B cell (primary cell): ENCODE measurements around the gene OGDHL. TPM values are rescaled to one million over a fixed set of nuclear protein-coding genes. Genes with fewer than 3 reads are reported as not detected.

ENCODE experiments used
- ATAC-seq: fragments of 200-7000 bp; cut with Tn5 transposase; one replicate; pipeline ENCODE4 v1.10.0; 2021; ENCODE audit warnings: low read depth, mild to moderate bottlenecking, moderate number of reproducible peaks, moderate library complexity
- CTCF ChIA-PET: fragments of 350-600 bp; sonication (Branson Sonifier 250); formaldehyde crosslinking; loops from one replicate; lab custom pipeline; 2021; ENCODE audit warnings: antibody characterized with exemption, inconsistent platforms; lab: Charles Lee
- POLR2A ChIA-PET: fragments of 350-600 bp; sonication (Branson Sonifier 250); formaldehyde crosslinking; loops from one replicate; lab custom pipeline; 2021; ENCODE audit warnings: antibody characterized with exemption; lab: Charles Lee
- DNase-seq: peaks from one replicate; pipeline ENCODE4 v3.0.0; 2013
- H2AFZ ChIP-seq: 2 replicates; pipeline ENCODE4 v1.6.1; 2012; ENCODE audit warnings: mild to moderate bottlenecking, low read depth, low read length; ENCODE audit not compliant: insufficient read depth, poor library complexity, severe bottlenecking
- H3K27ac ChIP-seq, 2 donors: 1 replicate in 1 of 2; 2 replicates in 1 of 2; pipeline ENCODE4 v1.5.1; 2012 to 2013; ENCODE audit warnings: low read length in 2 of 2, mild to moderate bottlenecking in 2 of 2, moderate library complexity in 1 of 2
- H3K27me3 ChIP-seq, 4 experiments: fragments of 200-600 bp in 1 of 4; sonication (generic) in 1 of 4; replicated peaks in 1 of 4; 1 replicate in 2 of 4; 2 replicates in 2 of 4; pipeline versions ENCODE4 v1.6.1 to v1.7.0; 2013 to 2016; ENCODE audit warnings: low read length in 3 of 4, mild to moderate bottlenecking in 2 of 4, mixed read lengths in 1 of 4, moderate library complexity in 1 of 4; ENCODE audit not compliant: insufficient read depth in 4 of 4, control insufficient read depth in 3 of 4; ENCODE audit errors: control extremely low read depth in 1 of 4
- H3K36me3 ChIP-seq, 2 experiments: replicated peaks in 1 of 2; 1 replicate in 1 of 2; 2 replicates in 1 of 2; pipeline versions ENCODE4 v1.6.1 to v1.7.1; 2013; ENCODE audit warnings: low read length in 1 of 2; ENCODE audit not compliant: insufficient read depth in 2 of 2, control insufficient read depth in 1 of 2; ENCODE audit errors: control extremely low read depth in 1 of 2, extremely low read depth in 1 of 2
- H3K4me1 ChIP-seq, 2 donors: fragments of 200-600 bp in 1 of 2; sonication (generic) in 1 of 2; 1 replicate in 1 of 2; 2 replicates in 1 of 2; pipeline versions ENCODE4 v1.5.1 to v1.6.1; 2013 to 2017; ENCODE audit warnings: low read length in 2 of 2; ENCODE audit not compliant: control insufficient read depth in 2 of 2, insufficient read depth in 2 of 2
- H3K4me2 ChIP-seq: replicated peaks from 2 replicates; pipeline ENCODE3; 2012; ENCODE audit warnings: mild to moderate bottlenecking, low read depth, low read length; ENCODE audit not compliant: poor library complexity, severe bottlenecking
- H3K4me3 ChIP-seq, 5 experiments: fragments of 200-600 bp in 1 of 5; sonication (generic) in 1 of 5; 1 replicate in 3 of 5; 2 replicates in 2 of 5; pipeline versions ENCODE4 v1.5.1 to v1.7.0; 2011 to 2016; ENCODE audit warnings: low read length in 4 of 5, mild to moderate bottlenecking in 4 of 5, low read depth in 2 of 5, control low read depth in 1 of 5, moderate library complexity in 1 of 5; ENCODE audit not compliant: insufficient read depth in 1 of 5; ENCODE audit errors: control extremely low read depth in 1 of 5, extremely low read depth in 1 of 5
- H3K79me2 ChIP-seq: fragments of 200-600 bp; sonication (generic); one replicate; pipeline ENCODE4 v1.6.0; 2016; ENCODE audit warnings: low read length; ENCODE audit not compliant: control insufficient read depth, insufficient read depth
- H3K9ac ChIP-seq: fragments of 200-600 bp; sonication (generic); 2 replicates; pipeline ENCODE4 v1.6.1; 2017; ENCODE audit warnings: mild to moderate bottlenecking, low read length, moderate library complexity
- H3K9me3 ChIP-seq, 3 donors: one replicate each; pipeline versions ENCODE4 v1.6.1 to v1.7.1; 2013; ENCODE audit warnings: low read length in 2 of 3; ENCODE audit not compliant: control insufficient read depth in 2 of 3, insufficient read depth in 1 of 3; ENCODE audit errors: control extremely low read depth in 1 of 3
- H4K20me1 ChIP-seq: 2 replicates; pipeline ENCODE4 v1.6.0; 2012; ENCODE audit warnings: mild to moderate bottlenecking, low read length; ENCODE audit not compliant: insufficient read depth, control insufficient read depth, poor library complexity, severe bottlenecking
- H3K27ac Mint-ChIP-seq: one replicate; pipeline ENCODE4 v1.8.0; 2021; ENCODE audit warnings: mixed read lengths
- H3K27me3 Mint-ChIP-seq: one replicate; pipeline ENCODE4 v1.8.0; 2021; ENCODE audit warnings: mixed read lengths
- H3K4me1 Mint-ChIP-seq: one replicate; pipeline ENCODE4 v1.8.0; 2021; ENCODE audit warnings: mixed read lengths
- H3K4me3 Mint-ChIP-seq: one replicate; pipeline ENCODE4 v1.8.0; 2021; ENCODE audit warnings: mixed read lengths
- H3K9me3 Mint-ChIP-seq: one replicate; pipeline ENCODE4 v1.8.0; 2022; ENCODE audit warnings: mixed read lengths; ENCODE audit not compliant: insufficient read depth
- EZH2 ChIP-seq: IDR thresholded peaks from 2 replicates; pipeline ENCODE4 v1.6.1; 2012; ENCODE audit warnings: borderline replicate concordance, low read depth, mild to moderate bottlenecking, moderate library complexity, low read length; ENCODE audit not compliant: insufficient read depth, poor library complexity, severe bottlenecking
- WGBS: methylation state at CpG from one replicate; pipeline ENCODE4 v1.1.5; 2013; ENCODE audit warnings: missing lambda C conversion rate; ENCODE audit not compliant: insufficient coverage; 5-methylcytosine and 5-hydroxymethylcytosine counted together
- intact Hi-C: fragments of 100-400 bp; cut with micrococcal nuclease; formaldehyde crosslinking; loops from one replicate; pipeline ENCODE4 v1.10.0; 2022
- polyA plus RNA-seq: library from polyadenylated mRNA; depleted of rRNA; stranded (reverse); fragments of >200 nt; gene quantifications from 2 replicates; pipeline ENCODE4 v1.2.3, GENCODE V29; 2012
- total RNA-seq, 2 donors: library from RNA; stranded (reverse); fragments of 120-200 nt in 1 of 2; gene quantifications; 1 replicate in 1 of 2; 2 replicates in 1 of 2; pipeline versions ENCODE4 v1.2.3 to v1.2.4, GENCODE V29; 2013 to 2022
- TF ChIP-seq, protein P1 (sequence below): fragments of 200-600 bp; IDR thresholded peaks from one replicate; pipeline ENCODE4 v1.8.0; 2022; ENCODE audit warnings: antibody characterized with exemption, mild to moderate bottlenecking

Gene OGDHL
- total and polyA plus RNA-seq, 2 donors (not counting 1 experiment from before 2014, with no cell fraction given) = not detected

DNA sequence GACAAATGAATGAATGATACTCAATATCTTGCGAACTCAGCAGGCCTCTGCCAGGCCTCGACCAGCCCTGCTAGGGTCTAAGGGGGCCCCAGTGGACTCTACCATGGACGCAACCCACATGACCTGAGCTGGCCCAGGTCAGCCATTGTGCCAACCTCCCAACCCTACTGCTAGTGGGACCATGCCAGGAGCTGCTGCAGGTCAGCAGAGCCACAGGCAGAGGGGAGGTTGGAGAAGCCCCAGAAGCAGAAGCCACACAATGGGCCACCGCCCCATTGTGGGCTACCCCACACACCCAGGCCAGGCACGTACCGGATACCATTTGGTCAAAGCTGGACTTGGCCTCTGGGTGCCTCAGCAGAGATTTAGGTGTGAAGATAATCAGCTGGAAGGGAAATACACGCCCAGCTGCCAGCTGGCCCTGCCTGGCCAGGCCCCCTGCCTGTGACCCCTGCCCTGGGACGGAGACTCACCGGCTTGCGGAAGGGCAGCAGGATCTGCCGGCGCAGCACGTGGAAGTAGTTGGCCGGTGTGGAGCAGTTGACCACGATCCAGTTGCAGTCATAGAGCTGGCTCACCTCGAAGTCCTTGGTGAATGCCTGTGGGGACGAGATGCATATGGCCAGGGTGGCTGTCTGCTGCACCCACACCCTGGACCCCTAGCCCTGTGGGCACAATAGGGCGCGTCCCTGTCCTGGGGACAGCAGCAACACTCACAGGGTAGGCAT, 24.5 kb downstream of the OGDHL start:
- Histone ChIP-seq H3K36me3 (no peaks in the 10 kb centered on the region), H3K4me2 (no peak overlapping the region), H3K4me3 (no peak overlapping the region), H3K9ac (no peak overlapping the region), H3K27me3 (no peaks in the 10 kb centered on the region), H3K27ac (no peak overlapping the region), H2AFZ (no peak overlapping the region), H3K4me1 (no peaks in the 10 kb centered on the region), H3K9me3 (no peaks in the 10 kb centered on the region), H4K20me1 (no peaks in the 10 kb centered on the region), H3K79me2 (no peaks in the 10 kb centered on the region)
- no peak for ATAC-seq
- TF ChIP-seq, protein P1, sequence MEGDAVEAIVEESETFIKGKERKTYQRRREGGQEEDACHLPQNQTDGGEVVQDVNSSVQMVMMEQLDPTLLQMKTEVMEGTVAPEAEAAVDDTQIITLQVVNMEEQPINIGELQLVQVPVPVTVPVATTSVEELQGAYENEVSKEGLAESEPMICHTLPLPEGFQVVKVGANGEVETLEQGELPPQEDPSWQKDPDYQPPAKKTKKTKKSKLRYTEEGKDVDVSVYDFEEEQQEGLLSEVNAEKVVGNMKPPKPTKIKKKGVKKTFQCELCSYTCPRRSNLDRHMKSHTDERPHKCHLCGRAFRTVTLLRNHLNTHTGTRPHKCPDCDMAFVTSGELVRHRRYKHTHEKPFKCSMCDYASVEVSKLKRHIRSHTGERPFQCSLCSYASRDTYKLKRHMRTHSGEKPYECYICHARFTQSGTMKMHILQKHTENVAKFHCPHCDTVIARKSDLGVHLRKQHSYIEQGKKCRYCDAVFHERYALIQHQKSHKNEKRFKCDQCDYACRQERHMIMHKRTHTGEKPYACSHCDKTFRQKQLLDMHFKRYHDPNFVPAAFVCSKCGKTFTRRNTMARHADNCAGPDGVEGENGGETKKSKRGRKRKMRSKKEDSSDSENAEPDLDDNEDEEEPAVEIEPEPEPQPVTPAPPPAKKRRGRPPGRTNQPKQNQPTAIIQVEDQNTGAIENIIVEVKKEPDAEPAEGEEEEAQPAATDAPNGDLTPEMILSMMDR = no peak
- no peak for TF ChIP-seq EZH2
- Mint-ChIP-seq H3K27me3 (no peaks in the 10 kb centered on the region), H3K4me1 (no peaks in the 10 kb centered on the region), H3K27ac (no peak overlapping the region), H3K9me3 (no peaks in the 10 kb centered on the region), H3K4me3 (no peak overlapping the region)
- DNase-seq = no peak
- ChIA-PET POLR2A (no interaction called here), CTCF (no interaction called here)
- intact Hi-C loops = no loop called here
- 94% methylated on average over 19 of the region's 19 CpGs for WGBS

DNA sequence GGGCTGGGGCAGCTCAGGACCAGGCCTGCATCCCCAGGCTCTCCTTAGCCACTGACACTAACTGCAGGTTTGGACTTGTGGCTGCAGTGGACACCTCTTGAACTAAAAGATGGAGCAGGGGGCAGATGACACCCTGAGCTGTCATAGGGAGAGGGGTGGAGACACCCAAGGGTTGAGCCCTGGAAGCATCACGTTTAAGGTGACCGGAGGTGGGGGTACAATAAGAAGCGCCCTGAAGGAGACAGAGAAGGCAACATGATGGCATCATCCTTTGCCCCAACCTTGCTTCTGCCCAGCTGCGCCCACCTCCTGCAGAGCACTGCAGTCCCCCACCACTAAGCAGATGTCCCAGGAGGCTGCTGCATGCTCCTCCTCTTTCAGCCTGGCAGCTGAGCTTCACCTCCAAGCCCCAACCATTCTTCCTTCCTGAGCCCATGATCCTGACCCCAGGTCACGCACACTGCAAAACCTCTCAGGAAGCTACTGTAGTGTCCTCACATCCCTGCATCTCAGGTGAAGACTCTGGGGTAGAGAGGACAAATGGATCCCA, 25.5 kb downstream of the OGDHL start:
- H4K20me1 ChIP-seq = no peaks in the 10 kb centered on the region
- 98% methylated on average over 3 of the region's 5 CpGs for WGBS
- Mint-ChIP-seq H3K27me3 (no peaks in the 10 kb centered on the region), H3K27ac (no peak overlapping the region), H3K4me3 (no peak overlapping the region), H3K9me3 (no peaks in the 10 kb centered on the region), H3K4me1 (no peaks in the 10 kb centered on the region)
- TF ChIP-seq, protein P1 = no peak
- TF ChIP-seq EZH2 = no peak
- no peak overlapping the region for H3K4me3 ChIP-seq
- H3K27ac ChIP-seq = no peak overlapping the region
- H3K4me2 ChIP-seq = no peak overlapping the region
- H2AFZ ChIP-seq = no peak overlapping the region
- ATAC-seq (no peak), DNase-seq (no peak)
- no peaks in the 10 kb centered on the region for H3K36me3 ChIP-seq
- CTCF ChIA-PET = no interaction called here
- H3K9ac ChIP-seq = no peak overlapping the region
- H3K4me1 ChIP-seq = no peaks in the 10 kb centered on the region
- intact Hi-C loops = no loop called here
- H3K27me3 ChIP-seq = no peaks in the 10 kb centered on the region
- H3K9me3 ChIP-seq = no peaks in the 10 kb centered on the region
- POLR2A ChIA-PET = no interaction called here
- H3K79me2 ChIP-seq = no peaks in the 10 kb centered on the region
